ENCODE measurements around the gene SLC38A10. TPM values are rescaled to one million over a fixed set of nuclear protein-coding genes. Genes with fewer than 3 reads are reported as not detected.

The SLC38A10 gene
- total RNA-seq, 1 experiment from 2014 or later, result 43.8 TPM

GRCh38 chr17:81329927-81330883 lies 35.1 kb upstream of the SLC38A10 start:
- TF ChIP-seq CTCF (conservative IDR thresholded peaks at IDR 0.05), result 0 out of 3 replicates have a peak, but pooled peaks have one; percentile 14
- DNase-seq, result peak; percentile 81
- no peak overlapping the region for H2BK15ac ChIP-seq (ENCODE audit: low read depth, low read length)
- H3K4me3 Mint-ChIP-seq, result no peak overlapping the region
- peaks cover 20 to 44% of the 10 kb centered on the region in 2 experiments for H3K4me1 Mint-ChIP-seq
- no peaks in the 10 kb centered on the region for H3K9me3 ChIP-seq (ENCODE audit: control insufficient read depth, low read depth, low read length)
- no peak overlapping the region for H4K91ac ChIP-seq (ENCODE audit: insufficient read length, low read depth, low read length)
- no peak overlapping the region for H2BK12ac ChIP-seq (ENCODE audit: insufficient read length, low read depth, low read length)
- no peak overlapping the region for H2BK5ac ChIP-seq (ENCODE audit: insufficient read length, low read length)
- H3T11ph ChIP-seq (ENCODE audit: low read length), result no peak overlapping the region
- H3K18ac ChIP-seq (ENCODE audit: insufficient read length, low read depth, low read length), result no peak overlapping the region
- peaks cover 16% of the 10 kb centered on the region for H3K27me3 Mint-ChIP-seq (ENCODE audit: low read depth)
- no peak overlapping the region for H2AFZ ChIP-seq (ENCODE audit: low read length)
- H2AK5ac ChIP-seq (ENCODE audit: insufficient read length, low read length), result no peak overlapping the region
- H3K14ac ChIP-seq (ENCODE audit: insufficient read depth, low read length), result no peak overlapping the region
- H3K9ac ChIP-seq (ENCODE audit: extremely low read depth, insufficient read length, low read length), result no peak overlapping the region
- H3K9me3 Mint-ChIP-seq, result no peaks in the 10 kb centered on the region; a peak in 1 of 5 replicates
- H3K4me2 ChIP-seq (ENCODE audit: insufficient read depth, insufficient read length, low read length), result no peak overlapping the region
- H3K4ac ChIP-seq (ENCODE audit: low read depth, low read length), result no peak overlapping the region
- no peaks in the 10 kb centered on the region for H3K23me2 ChIP-seq (ENCODE audit: insufficient read length, low read depth, low read length, poor library complexity, severe bottlenecking)
- H4K5ac ChIP-seq (ENCODE audit: insufficient read length, low read depth, low read length), result no peak overlapping the region
- no peak overlapping the region for H3K23ac ChIP-seq (ENCODE audit: insufficient read length, low read depth, low read length)
- no peaks in the 10 kb centered on the region for H3K79me1 ChIP-seq (ENCODE audit: insufficient read depth, low read depth, low read length, poor library complexity, severe bottlenecking)
- H3K56ac ChIP-seq (ENCODE audit: insufficient read length, low read depth, low read length), result no peak overlapping the region
- H4K20me1 ChIP-seq (ENCODE audit: control insufficient read depth, insufficient read depth, insufficient read length), result no peaks in the 10 kb centered on the region
- no peaks in the 10 kb centered on the region for H3K79me2 ChIP-seq (ENCODE audit: insufficient read depth, low read length)
- no peak overlapping the region for H4K8ac ChIP-seq (replicated peaks; ENCODE audit: insufficient read length, low read depth, low read length)
- H3K27ac ChIP-seq (ENCODE audit: insufficient read length, low read depth, low read length), result no peak overlapping the region
- no CpG with 5 or more reads among the region's 23 CpGs for WGBS (ENCODE audit: extremely low coverage, insufficient read length, low lambda C conversion rate)
- no peaks in the 10 kb centered on the region for H3K4me1 ChIP-seq (ENCODE audit: insufficient read depth, low read length)
- H2BK20ac ChIP-seq (ENCODE audit: low read depth, low read length, poor library complexity, severe bottlenecking), result no peak overlapping the region
- peak overlapping the region in 1 of 3 experiments; percentile 5; a peak in 1 of 7 replicates for H3K27ac Mint-ChIP-seq
- H3K27me3 ChIP-seq (ENCODE audit: insufficient read depth, low read length), result no peaks in the 10 kb centered on the region
- no peaks in the 10 kb centered on the region for H3K36me3 Mint-ChIP-seq (ENCODE audit: insufficient read depth in 1 of 3, low read depth in 3 of 3)
- H2BK120ac ChIP-seq (ENCODE audit: low read depth, low read length, poor library complexity, severe bottlenecking), result no peak overlapping the region

All from H9 (cell line).